Right lobe of liver (tissue), 4 donors: ENCODE results near the gene TNFAIP8L3.

Experiments used
- CTCF ChIP-seq, 4 donors: fragments of 200-600 bp in 3 of 4; fragments of 450-650 bp in 1 of 4; IDR thresholded peaks; one replicate each; pipeline versions ENCODE4 v1.5.1 to v1.8.0; 2016 to 2022; ENCODE audit warnings: antibody characterized with exemption in 4 of 4, mild to moderate bottlenecking in 2 of 4
- POLR2A ChIP-seq: fragments of 450-650 bp; IDR thresholded peaks from one replicate; pipeline ENCODE4 v1.6.1; 2017; ENCODE audit warnings: antibody characterized with exemption, mild to moderate bottlenecking
- donor health status: DM: no; HTN: no; CAD: no.
- donor health status: DM: no; HTN: no; CAD: no.
- donor health status: DM: no; HTN: yes; CAD: no.

- TF ChIP-seq POLR2A (no peak), CTCF (IDR thresholded peaks at IDR 0.05) (no peak)
These were observed 7.2 kb downstream of the TNFAIP8L3 start for GRCh38 chr15:51087513-51087912.
